Left cardiac atrium (tissue), 4 donors: ENCODE data around the gene ACTRT2. TPM values are rescaled to one million over a fixed set of nuclear protein-coding genes. Genes with fewer than 3 reads are reported as not detected.

Experiments
- ATAC-seq, 2 donors: fragments of 200-7000 bp; cut with Tn5 transposase; one replicate each; pipeline ENCODE4 v1.9.1; 2020; ENCODE audit warnings: mild to moderate bottlenecking in 2 of 2, moderate library complexity in 2 of 2
- DNase-seq: peaks from one replicate; pipeline ENCODE4 v3.0.0-alpha.2; 2020
- intact Hi-C, 2 donors: fragments of 100-400 bp; cut with DNase I; formaldehyde crosslinking; loops; one replicate each; pipeline versions ENCODE4 v1.14.1 to v1.15.1; 2022 to 2023
- total RNA-seq, 2 donors: library from RNA; stranded (reverse); fragmentation: NEBNext Ultra II Directional; extraction: Animal tissue kit (Norgen Biotek cat#: 25700); gene quantifications; one replicate each; pipeline ENCODE4 v1.2.1, GENCODE V29; 2021
- donor health status: DM: no; HTN: yes; CAD: no.
- donor health status: DM: no; HTN: yes; CAD: no; lungs with severe emphysema.
- donor health status: DM: yes; HTN: yes; CAD: no.
- donor health status: Dilated cardiomyopathy.

Gene ACTRT2
- total RNA-seq, 2 donors from 2014 or later = not detected

DNA sequence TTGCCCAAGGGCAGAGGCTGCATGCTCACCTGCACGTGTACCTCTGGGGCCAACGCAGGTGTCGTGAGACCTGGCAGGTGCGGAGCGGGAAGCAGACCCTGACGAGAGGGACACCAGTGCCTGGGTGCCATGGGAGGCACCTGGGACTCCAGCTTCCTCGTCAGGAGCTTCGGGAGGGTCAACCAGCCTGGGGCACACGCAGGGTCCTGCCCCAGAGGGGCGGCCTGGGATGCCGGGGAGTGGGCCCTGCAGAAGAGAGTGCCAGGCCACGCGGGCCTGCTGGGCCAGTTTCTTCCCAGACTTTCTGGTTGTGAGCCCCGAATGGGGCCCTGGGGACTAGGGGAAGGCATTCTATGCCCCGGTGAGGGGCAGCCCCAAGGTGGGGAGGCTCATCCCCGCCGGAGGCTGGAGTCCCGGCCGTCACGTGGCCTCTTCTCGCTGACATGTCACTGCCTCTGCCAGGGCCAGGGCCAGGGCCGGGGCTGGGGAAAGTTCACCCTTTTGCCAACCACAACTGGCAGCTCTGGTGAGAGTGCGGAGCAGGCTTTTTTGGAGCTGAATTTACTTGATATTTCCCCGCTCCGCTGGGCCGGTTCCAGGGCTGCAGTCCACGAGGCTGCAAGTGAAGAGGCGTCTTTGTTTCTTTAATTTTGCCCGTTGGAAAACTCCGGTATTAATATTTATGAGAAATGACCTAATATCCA, 38.5 kb upstream of the ACTRT2 start:
- no peak for DNase-seq
- intact Hi-C loops = no loop called here
- ATAC-seq = no peak

DNA sequence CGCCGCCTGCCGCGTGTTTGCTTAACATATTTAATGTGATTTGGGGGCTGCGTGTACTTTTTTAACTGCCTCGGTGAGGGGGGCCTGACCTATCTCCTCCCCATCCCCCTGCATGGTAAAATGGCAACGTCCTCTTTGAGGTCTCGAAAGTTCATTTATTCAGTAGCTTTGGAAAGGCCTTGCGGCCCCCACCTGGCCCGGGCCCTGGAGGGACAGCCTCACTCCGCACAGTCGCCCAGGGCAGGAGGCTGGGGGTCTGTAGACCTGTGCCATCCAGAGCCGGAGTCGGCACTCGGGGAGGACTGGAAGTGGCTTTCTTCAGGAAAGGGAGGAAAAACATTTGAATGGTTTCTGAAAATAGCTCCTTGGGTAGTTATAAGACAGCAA, 38.0 kb upstream of the ACTRT2 start:
- intact Hi-C loops = no loop called here
- DNase-seq (no peak), ATAC-seq (no peak)

DNA sequence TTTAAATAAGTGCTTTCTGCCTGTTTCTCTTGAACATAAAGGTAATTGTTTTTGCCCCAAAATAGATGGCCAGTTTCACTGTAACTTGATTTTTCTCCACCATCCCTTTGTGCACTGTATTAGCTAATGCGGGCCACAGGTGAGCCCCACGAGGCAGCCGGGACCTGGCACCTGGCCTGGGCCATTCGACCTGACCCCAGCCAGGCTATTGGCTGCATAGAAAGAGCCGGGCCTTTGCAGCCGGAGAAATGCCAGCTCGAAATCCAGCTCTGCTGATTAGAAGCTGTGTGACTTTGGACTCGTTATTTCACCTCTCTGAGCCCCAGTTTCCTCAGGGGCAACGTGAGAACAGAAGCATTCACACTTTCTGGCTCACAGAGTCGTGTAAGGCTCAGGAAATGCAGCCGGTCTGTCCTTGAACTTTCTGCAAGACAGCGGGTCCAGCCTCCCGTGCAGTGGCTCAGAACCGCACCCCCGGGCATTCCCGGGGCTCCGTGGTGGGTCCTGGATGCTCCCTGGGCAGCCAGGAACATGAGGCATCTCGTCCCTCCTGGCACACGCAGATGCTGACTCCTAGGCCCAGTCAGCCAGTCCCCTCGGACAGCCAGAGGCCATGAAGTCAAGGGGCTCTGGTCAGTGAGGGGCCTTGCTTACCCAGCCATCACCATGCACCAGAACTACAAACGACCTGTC, 37.4 kb upstream of the ACTRT2 start:
- ATAC-seq (no peak), DNase-seq (no peak)
- intact Hi-C loops = no loop called here

DNA sequence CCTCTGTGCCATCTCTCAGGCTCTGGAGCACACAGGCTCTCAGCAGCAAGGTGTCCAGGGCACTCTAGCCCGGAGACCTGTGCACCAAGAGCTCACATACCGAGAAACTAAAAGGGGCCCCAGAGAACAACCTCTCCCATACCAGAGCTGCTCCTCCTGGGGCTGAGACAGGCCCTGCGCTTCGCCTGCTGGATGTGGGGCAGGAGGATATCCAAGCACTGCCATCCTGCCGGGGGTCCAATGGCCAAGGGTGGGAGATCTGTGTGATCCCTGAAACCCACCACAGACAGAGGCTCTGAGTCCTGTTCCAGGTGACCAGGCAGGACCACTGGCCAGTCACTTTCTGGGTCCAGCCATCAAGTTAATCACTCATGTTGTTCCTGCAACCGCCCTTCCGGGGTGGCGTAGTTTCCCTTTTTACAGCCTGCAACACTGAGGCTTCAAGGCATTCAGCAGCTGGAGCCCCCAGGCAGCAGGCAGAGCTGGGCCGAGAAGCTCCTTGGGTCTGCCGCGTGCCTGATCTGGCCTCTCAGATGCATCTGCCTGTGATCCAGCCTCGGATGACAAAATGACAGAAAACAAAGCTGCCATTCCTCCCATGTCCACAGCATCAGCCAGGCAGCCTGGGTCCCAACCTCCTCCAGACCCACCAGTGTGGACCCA, 36.7 kb upstream of the ACTRT2 start:
- DNase-seq = no peak
- intact Hi-C loops = no loop called here
- no peak for ATAC-seq

DNA sequence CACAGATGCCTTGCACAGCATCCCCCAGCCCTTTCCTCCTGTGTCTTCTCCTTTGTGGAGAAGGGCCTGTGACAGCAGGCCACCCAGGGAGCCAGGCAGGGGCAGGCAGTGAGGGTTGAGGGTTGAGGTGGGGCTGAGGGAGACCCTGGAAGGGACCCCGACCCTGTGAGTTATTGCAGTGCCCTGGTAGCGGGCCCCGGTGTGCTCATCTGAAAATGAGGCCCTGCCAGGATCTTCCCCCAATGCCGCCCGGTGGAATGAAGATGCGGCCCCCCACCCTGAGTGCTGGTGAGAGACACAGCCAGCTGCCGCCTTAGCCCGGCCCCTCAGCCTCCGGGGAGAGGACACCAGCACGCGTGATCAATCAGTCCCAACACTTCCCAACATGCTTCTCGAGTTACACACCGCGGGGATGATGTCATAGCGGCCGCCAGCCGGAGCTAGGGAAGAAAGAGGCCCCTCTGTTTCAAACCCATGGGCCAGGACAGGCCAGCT, 36.2 kb upstream of the ACTRT2 start:
- no peak for ATAC-seq

DNA sequence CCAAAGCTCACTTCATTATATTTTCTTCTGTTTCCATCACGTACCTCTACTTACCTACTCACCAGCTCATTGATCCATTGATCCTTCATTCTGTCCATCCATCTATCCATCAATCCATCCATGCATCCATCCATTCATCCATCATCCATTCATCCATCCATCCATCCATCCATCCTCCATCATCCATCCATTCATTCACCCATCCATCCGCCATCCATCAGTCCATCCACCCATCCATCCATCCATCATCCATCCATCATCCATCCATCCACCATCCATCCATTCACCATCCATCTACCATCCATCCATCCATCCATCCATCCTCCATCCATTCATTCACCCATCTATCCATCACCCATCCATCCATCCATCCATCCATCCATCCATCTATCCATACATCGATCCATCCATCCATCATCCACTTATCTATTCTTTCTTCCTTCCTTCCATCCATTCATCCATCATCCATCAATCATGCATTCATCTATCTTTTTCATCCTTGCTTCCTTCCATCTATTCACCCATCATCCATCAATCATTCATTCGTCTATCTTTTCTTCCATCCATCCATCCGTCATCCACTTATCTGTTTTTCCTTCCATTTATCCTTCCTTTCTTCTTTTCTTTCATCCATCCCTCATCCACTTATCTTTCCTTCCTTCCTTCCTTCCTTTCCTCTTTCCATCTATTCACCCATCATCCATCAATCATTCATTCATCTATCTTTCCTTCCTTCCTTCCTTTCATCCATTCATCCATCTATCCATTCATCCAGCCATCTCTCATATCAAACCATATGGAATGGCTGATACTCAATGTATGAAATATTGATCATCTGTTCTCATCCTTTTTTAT, 35.3 kb upstream of the ACTRT2 start:
- ATAC-seq (no peak), DNase-seq (no peak)

More for the DNA sequence above, 36.2 kb upstream of the ACTRT2 start:
- intact Hi-C loops = no loop called here
- DNase-seq = no peak

DNA sequence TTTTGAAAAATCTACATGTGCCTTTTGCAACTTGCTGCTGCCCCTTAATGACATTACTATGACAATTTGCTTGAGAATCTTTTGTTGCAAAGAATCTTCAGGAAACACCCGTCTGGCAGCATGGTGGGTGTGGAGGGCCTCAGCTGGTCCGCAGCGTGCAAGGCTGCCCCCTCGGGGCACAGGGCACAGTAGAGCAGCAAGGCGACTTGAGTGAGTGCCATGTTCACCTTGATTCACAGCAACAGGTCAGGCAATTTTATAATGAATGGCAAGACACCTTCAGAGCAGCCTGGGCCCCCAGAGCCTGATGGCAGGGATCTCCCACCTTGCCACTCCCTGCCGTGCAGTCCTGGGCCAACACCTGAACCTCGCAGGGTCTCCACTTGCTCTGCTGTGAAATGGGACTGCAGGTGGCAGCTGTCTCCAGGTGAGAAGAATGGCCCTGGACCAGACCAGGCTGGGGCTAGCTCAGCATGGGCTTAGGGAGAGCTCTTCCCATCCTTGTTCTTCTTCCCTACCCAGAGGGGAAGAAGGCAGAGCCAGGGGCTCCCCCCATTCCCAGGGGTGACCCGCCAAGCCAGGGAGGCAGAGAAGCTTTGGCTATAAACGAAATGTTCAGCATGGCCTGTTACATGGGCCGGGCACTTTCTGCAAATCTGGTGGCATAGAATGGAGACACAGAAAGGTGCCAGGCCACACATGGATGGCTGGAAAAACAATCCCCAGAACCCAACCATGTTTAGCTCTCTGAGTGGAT, 34.5 kb upstream of the ACTRT2 start:
- intact Hi-C loops = no loop called here
- ATAC-seq = no peak
- DNase-seq = no peak

More for the DNA sequence above, 35.3 kb upstream of the ACTRT2 start:
- intact Hi-C loops = no loop called here

DNA sequence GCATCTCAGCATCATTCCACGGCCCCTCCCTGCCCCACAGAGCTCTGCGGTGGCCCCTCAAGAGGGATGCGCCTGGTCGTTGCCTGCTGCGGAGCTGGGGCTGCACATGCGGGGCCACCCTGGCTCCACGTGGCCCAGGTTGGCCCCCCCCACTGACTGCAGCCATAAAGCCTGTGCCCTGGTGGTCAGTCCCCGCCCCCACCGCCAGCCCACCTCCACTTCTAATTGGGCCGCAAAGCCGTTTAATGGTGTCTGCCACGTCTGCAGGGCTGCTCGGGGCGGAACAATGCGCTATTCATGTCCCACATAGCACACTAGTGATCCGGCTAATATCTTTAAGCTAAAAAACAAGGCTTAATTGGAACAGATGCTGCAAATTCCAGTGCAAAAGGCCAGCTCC, 33.5 kb upstream of the ACTRT2 start:
- DNase-seq = no peak
- intact Hi-C loops = no loop called here
- no peak for ATAC-seq

DNA sequence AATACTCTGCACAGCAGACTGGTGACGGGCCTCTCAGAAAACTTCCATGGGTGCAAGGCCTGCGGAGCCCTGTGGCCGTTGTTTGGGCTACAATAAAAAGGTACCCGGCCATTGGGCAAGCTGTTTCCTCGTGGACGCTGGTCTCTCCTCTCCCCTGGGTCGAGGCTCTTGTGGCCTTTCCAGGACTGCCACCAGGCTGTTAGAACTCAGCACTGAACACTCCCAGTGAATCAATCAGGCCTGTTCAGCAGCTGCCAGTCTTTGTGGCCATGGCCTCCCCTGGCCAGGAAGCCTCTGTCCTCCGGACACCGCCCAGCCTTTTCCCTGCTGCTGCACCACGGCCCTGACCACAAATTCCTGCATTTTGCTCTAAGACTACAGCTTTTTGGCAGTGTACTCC, 33.0 kb upstream of the ACTRT2 start:
- no peak for DNase-seq
- intact Hi-C loops = no loop called here

DNA sequence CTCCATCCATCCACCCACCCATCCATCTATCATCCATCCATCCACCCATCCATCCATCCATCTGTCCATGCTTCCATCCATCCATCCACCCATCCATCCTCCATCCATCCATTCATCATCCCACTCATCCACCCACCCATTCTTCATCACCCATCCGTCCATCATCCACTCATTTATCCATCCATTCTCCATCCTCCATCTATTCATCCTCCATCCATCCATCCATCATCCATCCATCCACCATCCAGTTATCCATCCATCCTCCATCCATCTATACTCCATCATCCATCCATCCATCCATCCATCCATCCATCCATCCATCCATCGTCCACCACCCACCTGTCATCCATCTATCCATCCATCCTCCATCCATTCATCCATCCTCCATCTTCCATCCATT, 32.1 kb upstream of the ACTRT2 start:
- ATAC-seq (no peak), DNase-seq (no peak)
- intact Hi-C loops = no loop called here

More for the DNA sequence above, 33.0 kb upstream of the ACTRT2 start:
- no peak for ATAC-seq

DNA sequence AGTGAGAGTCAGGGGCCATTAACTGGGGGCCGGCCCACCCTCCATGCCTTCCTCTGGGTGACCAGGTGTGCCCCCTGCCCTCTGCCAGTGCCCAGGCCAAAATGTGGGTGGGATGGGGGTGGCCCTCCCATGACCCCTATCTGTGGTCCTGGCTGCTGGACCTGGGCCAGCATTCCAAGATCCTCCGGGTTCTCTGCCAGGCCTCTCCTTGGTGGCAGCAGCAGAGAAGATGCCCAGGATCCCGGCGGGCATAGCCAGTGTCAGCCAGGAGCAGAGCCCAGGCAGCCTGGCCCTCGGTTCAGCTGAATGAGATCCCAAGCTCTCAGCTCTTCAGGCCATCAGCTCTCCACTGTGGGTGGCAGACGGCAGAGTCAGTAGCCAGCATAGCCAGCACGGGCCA, 31.3 kb upstream of the ACTRT2 start:
- no peak for ATAC-seq
- DNase-seq = no peak
- intact Hi-C loops = no loop called here

DNA sequence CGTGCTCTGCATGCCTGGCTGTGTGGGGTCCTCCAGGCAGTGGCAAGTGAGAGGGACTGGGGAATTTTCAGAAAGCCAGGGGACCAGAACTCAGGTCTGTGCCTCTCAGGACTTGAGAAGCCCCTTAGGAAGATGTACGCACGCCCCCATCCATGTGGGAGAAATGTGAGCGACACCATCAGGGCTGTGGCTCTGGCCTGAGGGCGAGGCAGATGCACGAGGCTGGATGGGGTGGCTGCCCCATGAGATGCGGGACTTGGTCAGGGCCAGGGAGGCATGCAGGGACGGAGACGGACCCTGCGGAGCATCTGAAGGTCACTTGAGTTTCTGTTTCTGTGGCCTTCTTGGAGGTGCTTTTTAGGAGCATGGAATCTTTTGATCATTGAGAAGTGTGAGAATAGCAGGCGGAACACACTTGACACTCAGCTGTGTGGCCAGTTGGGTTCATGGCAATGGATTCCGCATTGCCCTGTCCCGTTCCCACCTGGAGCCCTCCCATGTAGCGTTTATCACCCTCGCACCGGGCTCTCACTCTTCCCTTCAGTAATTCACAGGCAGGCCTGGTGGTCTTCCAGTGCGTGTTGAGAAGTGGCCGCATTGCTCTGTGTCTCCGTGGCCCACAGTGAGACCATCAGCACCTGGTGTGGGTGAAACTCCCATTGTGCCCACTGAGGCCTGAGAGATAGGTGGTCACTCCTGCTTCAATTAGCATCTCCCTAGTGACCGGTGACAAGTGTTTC, 30.7 kb upstream of the ACTRT2 start:
- intact Hi-C loops = no loop called here
- DNase-seq (no peak), ATAC-seq (no peak)

DNA sequence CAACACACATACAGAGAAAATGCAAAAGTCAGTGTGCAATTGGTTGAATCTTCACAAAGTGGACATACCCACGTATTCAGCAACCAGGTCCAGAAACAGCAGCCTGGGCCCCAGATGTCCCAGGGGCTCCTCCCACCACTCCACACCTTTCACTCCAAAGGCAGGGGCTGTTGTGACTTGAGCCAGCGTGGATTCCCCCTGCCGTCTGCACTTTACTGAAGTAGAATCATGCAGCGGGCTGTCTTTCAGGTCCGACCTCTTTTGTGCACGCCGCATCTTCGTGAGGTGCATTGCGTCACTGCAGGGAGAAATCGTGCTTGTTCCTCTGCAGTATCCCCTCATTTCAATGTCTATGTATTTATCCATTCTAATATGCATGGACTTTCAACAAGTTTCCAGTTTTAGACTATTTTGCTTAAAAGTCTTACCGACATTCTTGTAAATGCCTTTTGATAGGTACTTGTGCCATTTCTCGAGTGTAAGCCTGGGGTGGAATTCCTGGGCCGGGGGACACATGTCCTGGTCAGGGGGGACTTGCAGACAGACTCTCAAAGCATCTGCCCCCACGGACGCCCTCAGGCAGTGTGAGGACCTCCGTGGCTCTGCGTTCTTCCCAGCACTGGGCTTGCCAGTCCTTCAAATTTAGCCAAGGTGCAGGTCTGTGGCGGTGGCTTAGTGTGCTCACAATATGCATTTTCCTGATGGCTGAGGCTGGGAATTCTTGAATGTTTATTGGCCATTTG, 29.3 kb upstream of the ACTRT2 start:
- DNase-seq = no peak
- intact Hi-C loops = no loop called here
- no peak for ATAC-seq

DNA sequence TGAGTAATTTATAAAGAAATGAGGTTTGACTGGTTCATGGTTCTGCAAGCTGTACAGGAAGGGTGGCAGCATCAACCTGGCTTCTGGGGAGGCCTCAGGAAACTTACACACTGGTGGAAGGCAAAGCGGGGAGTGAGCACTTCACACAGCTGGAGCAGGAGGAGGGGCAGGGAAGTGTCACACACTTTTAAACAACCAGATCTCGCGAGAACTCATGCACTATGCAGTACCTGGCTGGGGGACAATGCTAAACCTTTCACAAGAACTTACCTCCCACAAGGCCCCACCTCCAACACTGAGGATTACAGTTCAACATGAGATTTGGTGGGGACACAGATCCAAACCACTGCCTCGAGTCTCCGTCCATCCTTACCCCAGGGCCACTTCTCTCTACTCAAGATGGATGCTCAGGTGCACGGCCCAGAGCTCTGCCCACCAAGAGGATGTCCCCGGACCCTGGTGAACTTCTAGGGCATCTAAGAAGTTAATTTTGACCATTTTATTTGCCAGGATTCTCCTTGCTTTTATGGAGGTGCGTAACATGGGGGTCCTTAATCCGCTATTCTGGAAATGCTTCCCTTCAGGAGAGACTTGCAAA, 22.7 kb upstream of the ACTRT2 start:
- intact Hi-C loops = no loop called here
- ATAC-seq = no peak
- DNase-seq = no peak

DNA sequence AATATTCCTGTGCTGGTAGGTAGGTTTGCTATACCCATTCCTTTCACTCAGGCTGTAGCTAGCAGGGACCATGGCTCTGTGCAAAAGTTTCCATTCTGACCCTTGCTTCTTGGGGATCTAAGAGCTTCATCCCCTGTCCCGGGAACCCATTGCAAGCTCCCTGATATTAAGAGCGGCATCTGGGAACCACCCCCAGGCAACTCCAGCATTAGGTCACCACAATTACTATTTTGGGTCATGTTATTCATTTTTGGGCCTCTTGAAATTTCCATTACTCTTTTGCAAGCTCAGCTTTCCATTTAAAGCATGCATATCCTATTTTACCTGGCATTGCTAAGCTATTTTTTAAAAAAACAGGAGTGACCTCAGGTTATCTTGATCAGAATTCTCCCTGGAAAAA, 22.1 kb upstream of the ACTRT2 start:
- intact Hi-C loops = no loop called here
- ATAC-seq (no peak), DNase-seq (no peak)

DNA sequence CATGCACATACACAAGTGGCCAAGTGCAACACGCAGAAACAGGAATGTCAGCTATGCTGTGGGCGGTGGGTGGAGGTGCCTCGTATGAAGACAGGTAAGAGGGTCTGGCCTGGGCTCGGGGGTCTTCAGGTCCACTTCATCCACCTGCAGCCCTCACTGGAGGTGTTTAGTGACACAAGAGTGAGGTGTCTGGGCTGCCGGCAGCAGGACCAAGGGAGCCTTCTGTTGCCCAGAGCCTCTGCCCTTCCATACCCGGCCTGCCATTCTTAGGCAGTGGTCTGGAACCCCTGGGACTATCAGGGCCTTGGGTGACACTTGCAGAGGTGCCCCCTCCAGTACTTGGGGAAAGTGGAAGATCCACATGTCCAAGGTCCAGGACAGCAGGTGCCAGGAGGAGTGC, 21.7 kb upstream of the ACTRT2 start:
- no peak for DNase-seq
- ATAC-seq = no peak
- intact Hi-C loops = no loop called here

DNA sequence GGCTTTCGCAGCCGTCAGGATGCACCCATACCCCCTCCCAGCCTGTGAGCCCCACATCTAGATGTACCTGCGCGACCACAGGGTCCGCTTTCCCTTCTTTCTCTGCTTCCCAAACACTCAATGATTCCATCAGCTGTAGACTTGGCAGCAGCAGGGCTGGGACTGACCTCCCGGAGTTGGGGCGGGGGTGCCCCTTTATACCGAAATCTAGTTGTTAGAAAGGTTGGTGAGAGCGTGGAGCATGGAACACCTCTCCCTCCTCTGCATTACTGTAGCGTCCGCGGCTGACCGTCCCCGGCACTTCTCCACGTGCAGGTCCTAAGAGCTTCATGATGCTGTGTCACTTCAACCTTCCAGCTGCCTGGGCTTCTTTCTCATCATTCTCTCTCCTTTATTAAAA, 21.1 kb upstream of the ACTRT2 start:
- no peak for DNase-seq
- intact Hi-C loops = no loop called here
- ATAC-seq = no peak
